IPS-18c (cell line): ENCODE data around the gene LRRC34.

Experiments
- H3K4me3 ChIP-seq: 2 replicates; pipeline ENCODE4 v1.7.0; 2013; ENCODE audit warnings: low read depth, mild to moderate bottlenecking, low read length, moderate library complexity; ENCODE audit not compliant: insufficient read depth
- H3K9me3 ChIP-seq: one replicate; pipeline ENCODE4 v1.6.1; 2013; ENCODE audit warnings: mild to moderate bottlenecking, low read length, moderate library complexity; ENCODE audit not compliant: control insufficient read depth, insufficient read depth

The LRRC34 gene

DNA sequence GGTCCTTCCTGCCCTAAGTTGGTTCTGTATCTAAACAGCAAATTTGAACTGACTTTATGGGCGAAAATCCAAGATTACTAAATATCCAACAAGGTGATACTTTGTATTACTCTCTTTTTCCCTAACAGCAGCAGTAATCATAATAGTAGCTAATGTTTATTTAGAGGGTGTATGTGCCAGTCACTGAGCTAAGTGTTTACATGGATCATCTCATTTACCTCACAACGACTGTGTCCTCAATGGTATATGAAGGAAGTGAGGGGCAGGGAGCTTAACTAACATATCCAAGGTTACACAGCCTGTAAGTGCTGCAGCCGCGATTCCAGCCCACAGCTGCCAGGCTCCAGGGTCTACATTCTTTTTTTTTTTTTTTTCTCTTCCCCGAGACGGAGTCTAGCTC, 10.3 kb upstream of the LRRC34 start:
- Histone ChIP-seq H3K9me3 (no peaks in the 10 kb centered on the region), H3K4me3 (no peak overlapping the region)

DNA sequence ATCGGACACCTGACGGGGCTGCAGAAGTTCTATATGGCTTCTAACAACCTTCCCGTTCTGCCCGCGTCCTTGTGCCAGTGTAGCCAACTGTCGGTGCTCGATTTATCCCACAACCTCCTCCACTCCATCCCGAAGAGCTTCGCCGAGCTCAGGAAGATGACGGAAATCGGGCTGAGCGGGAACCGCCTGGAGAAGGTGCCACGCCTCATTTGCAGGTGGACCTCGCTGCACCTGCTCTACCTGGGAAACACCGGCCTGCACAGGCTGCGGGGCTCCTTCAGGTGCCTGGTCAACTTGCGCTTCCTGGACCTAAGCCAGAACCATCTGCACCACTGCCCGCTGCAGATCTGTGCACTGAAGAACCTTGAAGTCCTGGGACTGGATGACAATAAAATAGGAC, 9.8 kb upstream of the LRRC34 start:
- no peak overlapping the region for H3K4me3 ChIP-seq
- no peaks in the 10 kb centered on the region for H3K9me3 ChIP-seq

DNA sequence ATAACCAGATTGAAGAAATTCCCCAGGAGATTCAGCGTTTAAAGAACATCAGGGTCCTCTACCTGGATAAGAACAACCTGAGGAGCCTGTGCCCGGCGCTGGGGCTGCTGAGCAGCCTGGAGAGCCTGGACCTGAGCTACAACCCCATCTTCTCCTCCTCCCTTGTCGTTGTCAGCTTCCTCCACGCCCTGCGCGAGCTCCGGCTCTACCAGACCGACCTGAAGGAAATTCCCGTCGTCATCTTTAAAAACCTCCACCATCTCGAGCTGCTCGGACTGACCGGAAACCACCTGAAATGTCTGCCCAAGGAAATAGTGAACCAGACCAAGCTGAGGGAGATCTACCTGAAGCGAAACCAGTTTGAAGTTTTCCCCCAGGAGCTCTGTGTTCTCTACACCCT, 9.4 kb upstream of the LRRC34 start:
- Histone ChIP-seq H3K9me3 (no peaks in the 10 kb centered on the region), H3K4me3 (no peak overlapping the region)

DNA sequence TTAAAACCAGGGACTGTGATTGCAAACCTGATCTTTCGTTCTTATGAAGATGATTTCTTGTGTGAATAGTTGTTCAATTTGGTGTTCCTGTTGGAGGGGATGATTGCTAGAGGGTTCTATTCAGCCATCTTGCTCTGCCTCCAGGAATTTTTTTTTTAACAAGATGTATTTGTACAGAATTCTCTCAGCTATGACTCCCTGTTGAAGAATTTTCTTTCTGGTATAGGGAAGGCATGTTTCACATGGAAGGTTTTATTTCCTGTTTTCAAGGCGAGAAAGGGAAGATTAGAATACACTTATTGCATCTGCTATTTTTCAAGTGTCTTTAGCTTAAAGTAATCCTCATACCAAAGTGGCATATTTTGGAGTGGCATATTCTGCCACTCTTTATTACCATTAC, 5.6 kb upstream of the LRRC34 start:
- Histone ChIP-seq H3K9me3 (no peaks in the 10 kb centered on the region), H3K4me3 (no peak overlapping the region)

DNA sequence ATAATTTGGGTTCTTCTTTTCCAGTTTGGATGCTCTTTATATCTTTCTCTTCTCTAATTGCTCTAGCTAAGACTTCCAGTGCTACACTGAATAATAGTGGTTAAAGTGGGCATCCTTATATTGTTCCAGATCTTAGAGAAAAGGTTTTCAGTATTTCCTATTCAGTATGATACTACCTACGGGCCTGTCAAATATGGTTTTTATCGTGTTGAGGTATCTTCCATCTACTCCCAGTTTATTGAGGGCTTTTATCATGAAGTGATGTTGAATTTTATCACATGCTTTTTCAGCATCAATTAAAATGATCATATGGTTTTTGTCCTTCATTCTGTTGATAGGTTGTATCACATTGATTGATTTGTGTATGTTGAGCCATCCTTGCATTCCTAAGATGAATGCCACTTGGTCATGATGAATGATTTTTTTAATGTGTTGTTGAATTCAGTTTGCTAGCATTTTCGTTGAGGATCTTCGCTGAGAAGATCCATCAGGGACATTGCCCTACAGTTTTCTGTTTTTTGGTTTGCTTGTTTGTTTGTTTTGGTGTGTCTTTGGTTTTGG, 3.0 kb upstream of the LRRC34 start:
- Histone ChIP-seq H3K4me3 (no peak overlapping the region), H3K9me3 (peaks cover 2% of the 10 kb centered on the region)

DNA sequence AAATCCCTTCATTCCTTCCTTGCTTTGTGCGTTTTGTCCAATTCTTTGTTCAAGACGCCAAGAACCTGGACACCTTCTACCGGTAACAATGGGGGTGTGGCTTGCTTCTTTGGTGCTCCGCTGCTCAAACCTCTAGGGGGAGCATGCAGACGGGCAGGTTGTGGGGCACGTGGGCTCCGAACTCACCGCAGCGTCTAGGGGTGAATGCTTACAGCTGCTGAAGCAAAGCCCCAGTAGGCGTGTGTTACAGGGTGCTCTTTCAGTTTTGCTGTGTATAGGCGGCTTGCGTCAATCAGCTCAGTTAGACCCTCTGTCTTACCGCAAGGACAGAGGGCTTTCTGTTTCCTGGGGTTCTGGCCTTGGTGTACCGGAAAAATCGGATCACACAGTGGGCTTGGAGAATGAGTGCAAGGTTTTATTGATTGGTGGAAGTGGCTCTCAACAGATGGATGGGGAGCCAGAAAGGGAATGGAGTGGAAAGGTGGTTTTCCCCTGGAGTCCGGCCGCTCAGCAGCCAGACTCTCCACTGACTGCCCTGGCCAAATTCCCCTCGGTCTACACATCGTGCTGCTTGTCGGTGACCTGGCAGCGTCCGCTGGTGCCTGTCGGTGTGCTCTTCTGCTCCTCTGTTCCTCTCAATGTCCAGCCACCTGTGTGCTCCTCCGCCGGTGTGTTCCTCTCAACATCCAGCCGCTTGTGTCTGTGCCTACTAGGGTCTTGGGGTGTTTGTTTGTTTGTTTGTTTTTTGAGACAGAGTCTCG, 1.2 kb upstream of the LRRC34 start:
- peaks cover 2% of the 10 kb centered on the region for H3K9me3 ChIP-seq
- H3K4me3 ChIP-seq, result no peak overlapping the region

DNA sequence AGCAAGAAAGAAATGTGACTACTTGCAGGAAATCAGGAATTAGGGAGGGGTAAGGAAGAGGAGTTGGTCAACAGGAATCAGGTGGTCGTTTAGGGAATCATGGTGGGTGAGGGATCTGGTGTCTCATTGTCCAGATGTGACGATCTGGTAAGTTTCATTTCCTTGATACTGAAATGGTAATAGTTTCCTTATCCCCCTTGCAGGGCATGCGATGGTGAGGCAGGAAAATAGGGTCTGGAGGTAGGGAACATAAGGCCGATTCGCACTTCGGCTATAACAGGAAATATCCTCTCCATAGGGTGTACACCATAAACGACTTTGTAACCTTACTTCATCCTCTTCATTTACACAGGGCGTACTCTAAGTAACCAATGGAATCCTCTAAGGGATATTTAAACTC, 574 bp upstream of the LRRC34 start:
- H3K9me3 ChIP-seq, result peaks cover 2% of the 10 kb centered on the region
- peak overlapping the region; percentile 66; the same call in 1 of the 2 replicates for H3K4me3 ChIP-seq

DNA sequence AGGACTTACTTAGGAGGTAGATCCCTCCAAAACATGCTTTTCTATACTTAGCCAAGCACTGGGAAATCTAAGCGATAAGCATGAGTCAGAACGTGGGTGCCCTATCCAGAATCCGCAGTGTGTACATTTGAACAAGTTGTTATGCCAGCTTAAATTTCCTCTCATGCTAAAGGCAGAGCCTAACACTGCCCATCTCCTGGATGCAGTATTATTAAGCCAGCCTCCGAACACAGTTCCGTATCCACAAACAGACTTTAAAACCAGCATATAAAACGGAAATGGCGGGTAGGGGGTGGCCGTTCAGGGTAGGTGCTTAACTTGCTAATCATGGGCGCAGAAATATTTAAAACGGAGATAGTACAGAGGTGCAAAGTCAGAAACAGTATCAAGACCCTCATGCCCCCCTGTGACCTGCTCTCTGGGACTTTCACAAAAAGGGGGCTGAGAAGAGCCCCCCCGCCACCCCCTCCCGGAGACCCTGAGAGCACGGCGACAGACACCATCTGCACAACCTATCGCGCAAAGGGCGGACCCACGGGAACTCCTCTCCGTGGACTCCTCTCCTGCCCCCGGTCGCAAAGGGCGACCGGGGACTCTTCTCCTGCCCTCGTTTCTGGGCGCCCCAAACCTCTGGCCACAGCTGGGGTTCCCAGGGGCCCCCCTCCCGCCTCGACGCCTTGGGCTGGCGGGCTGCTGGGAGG, 923 bp downstream of the LRRC34 start:
- Histone ChIP-seq H3K4me3 (peak overlapping the region; percentile 66; the same call in 1 of the 2 replicates), H3K9me3 (peaks cover 2% of the 10 kb centered on the region)

DNA sequence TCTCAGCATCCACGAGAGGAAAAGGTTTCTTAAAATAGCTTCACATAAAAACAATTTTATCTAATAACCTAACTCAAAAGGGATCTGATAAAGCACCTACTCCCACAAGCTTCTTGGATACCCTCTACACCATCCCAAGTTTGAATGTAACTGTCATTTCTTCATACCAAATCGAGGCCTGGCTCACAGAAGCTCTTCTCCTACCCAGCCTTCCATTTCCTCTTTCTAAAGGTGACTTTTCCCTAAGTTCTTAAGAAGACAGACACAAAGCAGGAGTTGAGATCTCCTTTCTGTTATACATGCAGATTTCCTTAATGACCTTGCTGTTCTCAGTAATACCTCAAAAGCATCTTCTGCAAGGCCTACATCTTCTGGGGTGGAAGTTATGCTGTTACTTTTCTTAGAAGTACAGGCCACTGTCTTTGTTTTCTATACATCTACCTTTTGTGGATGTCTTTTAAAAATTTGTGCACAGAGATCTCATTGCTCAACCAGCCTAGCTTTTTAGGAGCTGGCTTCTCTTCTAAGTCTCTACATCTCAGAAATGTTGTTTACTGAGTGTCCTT, 3.4 kb downstream of the LRRC34 start:
- peaks cover 2% of the 10 kb centered on the region for H3K9me3 ChIP-seq
- H3K4me3 ChIP-seq, result no peak overlapping the region

DNA sequence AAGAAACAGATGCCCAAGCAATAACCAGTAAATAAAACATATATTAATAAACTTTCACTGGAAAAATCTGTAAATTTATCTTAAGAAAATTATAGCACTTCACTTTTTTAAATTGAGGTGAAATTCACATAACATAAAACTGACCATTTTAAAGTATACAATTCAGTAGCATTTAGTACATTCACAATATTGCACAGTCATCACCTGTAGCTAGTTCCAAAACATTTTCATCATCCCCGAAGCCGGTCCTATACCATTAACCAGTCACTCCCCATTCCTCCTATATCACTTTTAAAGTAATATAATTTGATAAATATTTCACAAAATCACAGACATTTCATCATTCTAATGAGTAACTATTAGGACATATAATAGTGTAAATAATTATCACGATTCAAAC, 8.0 kb downstream of the LRRC34 start:
- H3K4me3 ChIP-seq, result no peak overlapping the region
- no peaks in the 10 kb centered on the region for H3K9me3 ChIP-seq

DNA sequence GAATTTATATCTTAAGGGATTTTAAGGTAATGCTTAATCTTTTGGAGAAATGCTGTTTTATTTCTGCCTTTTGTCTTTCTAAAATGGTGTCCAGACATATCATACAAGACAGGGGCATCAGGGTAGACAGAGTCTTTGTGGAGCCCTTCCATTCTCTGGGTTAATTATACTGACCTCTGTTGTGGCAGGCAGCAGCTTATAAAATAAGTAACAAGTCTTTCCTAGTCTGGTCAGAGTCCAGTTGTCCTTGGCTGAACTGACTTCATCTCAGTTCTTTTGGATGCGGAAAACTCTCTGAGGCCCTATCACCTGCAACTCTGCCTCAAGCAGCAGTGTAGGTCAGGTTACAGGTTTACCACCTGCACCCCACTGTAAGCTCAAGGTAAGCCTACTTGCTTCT, 20.3 kb downstream of the LRRC34 start:
- no peaks in the 10 kb centered on the region for H3K9me3 ChIP-seq
- no peak overlapping the region for H3K4me3 ChIP-seq

DNA sequence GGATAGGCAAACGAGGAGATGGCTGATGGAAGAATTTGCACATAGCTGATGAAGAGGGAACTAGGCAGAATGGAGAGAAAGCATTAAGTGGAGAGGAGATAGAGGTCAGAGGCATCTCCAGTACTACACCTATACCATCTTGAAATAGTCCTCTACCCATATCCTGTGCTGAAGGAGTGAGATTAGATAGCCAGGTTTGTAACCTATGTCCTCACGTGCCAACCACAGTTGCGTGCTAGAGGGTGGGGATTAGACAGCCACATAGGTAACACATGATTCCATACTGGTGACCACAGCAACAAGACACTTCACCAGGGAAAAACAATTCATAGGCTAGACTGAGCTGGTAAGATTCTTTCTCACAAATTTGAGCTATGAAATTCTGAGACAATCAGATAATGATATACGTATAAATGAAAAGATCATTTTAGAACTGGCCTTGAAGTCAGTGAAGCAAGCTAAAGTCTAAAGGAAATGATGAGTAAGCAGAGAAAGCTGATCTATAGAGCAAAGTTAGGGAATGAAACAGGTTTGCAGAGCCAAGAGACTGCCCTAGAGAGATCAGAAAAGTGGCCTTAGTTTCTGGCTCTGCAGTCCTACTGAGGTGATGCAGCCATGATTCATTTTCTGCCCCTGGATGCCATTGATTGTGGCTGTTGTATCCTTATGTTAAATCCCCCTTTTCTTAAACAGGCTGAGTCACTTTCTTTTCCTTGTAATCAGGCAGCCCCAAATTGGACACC, 21.8 kb downstream of the LRRC34 start:
- Histone ChIP-seq H3K4me3 (no peak overlapping the region), H3K9me3 (no peaks in the 10 kb centered on the region)

DNA sequence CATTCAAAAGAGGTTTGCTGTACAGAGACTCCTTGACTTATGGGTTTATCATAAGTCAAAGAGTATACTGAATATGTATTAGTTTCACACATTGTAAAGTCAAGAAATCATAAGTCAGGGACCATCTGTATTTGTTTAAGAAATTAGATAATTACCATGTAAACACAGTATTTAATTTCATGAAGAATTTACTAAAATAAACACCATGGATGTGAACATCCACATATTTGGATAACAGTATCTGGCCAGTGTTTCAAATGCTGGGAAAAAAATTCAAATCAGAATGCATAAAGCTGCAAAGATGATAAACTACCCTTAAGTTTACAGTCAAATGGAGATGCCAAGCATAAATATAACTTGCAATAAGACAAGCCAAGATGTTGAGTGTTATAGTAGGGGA, 22.5 kb downstream of the LRRC34 start:
- H3K4me3 ChIP-seq, result no peak overlapping the region
- no peaks in the 10 kb centered on the region for H3K9me3 ChIP-seq

DNA sequence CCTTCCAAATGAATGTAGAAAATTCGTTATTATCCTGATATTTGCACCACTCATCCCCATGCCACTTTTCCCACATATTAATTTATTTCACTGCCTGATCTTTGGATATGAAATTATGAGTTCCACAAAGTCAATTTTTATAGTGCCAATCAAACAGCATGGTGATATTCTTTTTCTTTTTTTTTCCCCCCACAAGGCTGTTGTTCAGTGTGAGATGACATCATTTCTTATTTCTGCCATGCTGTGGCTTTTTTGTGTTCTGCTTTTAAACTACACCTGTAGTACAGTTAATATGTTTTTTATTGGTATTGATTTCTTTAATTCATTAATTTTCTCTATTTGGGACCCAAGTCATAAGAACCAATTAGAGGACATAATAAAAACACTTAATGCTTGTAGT, 24.9 kb downstream of the LRRC34 start:
- no peaks in the 10 kb centered on the region for H3K9me3 ChIP-seq
- H3K4me3 ChIP-seq, result no peak overlapping the region

DNA sequence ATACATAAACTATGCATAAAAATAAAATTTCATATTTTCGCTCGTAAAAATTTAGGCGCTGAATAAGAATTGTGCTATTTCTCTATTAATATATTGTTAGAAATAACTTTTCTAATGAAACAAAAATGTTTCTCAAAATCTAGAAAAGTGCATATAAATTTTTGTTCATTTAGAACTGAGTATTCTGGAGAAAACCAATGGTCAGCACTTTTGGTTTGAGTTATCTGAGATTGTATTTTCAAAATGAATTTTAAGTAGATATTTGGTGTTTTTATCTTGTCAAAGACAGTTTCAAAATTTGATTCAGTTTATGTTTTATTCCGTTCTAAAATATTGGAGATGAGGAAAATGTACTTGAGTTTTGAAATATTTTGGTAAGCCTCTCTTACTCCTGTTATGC, 25.6 kb downstream of the LRRC34 start:
- Histone ChIP-seq H3K4me3 (no peak overlapping the region), H3K9me3 (no peaks in the 10 kb centered on the region)

DNA sequence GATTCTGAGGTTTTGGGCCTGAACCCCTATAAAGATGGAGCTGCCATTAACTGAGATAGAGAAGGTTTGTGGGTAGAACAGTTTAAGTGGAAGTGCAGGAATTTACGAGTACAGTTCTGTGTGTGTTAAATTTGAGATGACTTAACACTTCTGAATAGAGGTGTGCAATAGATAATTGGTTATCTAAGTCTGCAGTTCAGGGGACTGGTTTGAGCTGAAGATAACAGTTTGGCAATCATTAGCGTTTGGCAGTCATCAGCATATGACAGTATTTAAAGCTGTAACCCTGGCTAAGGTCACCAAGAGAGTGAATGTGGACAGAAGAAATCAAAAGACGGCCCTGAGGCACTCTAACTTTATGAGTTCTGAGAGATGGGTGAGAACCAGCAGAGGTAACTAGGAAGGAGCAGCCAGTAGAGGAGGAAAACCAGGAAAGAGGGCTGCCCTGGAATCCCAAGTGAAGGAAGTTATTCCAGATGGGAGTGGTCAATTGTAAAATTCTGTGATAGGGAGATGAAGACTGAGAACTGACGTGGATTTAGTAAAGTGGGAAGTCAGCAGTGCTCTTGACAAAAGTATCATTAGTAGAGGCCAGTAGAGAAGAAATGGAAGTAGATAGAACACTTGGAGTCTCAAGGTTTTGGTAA, 31.4 kb downstream of the LRRC34 start:
- no peak overlapping the region for H3K4me3 ChIP-seq
- H3K9me3 ChIP-seq, result no peaks in the 10 kb centered on the region

DNA sequence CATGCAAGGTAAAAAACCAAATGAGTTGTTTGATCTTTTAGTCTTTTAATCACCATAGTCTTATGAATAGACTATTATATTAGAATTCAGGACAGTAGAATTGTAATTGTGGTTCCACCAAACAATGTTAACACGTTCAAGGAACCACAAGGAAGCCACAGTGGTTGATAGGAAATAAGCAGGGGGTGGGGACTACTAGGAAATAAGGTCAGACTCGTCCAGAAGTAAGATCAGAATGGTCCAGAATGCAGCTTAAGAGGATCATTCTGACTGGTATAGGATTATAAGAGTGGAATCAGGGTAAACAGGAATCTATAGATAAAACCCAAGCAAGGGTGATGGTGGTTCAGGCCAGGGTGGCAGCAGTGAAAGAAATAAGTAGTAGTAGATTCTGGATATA, 32.0 kb downstream of the LRRC34 start:
- H3K9me3 ChIP-seq, result no peaks in the 10 kb centered on the region
- H3K4me3 ChIP-seq, result no peak overlapping the region
